Measurements from ENCODE around the gene CCDC182.

The CCDC182 gene

DNA sequence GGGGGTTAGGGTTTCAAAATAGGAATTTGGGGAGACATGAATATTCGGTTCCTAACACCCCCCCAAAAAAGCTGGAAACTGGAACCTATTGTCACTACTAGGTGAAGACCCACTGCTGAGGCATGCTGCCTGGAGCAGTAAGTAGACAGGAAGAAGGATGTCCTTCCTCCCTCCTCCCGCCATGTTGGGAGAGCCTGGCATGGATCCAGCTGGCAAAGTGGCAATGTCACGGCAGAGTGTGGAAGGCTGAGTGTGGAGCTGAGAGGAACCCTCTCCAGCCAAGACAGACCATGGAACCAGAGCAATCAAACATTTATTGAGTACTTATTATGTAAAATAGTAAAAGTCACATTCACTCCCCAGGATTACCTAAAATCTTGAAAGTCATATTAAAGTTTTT, 49.0 kb downstream of the CCDC182 start:
- DNase-seq, result no peak

Measured in DMS79 treated with DMSO at 0.1 percent for 48 hours (cell line).